Osteocyte (in vitro differentiated cells): ENCODE data around the gene PNCK. TPM values are rescaled to one million over a fixed set of nuclear protein-coding genes. Genes with fewer than 3 reads are reported as not detected.
"Not testable (repeated sequence)": the region's sequence is repeated elsewhere in the genome, so short reads cannot be mapped to it uniquely, and the experiment has no call there.

ENCODE experiments used
- DNase-seq: peaks from one replicate; pipeline ENCODE4 v3.0.0; 2021; ENCODE audit warnings: mixed read lengths; ENCODE audit not compliant: unreplicated experiment; ENCODE audit errors: extremely low spot score
- H3K27ac Mint-ChIP-seq: one replicate; pipeline ENCODE4 v1.8.0; 2021; ENCODE audit warnings: mild to moderate bottlenecking, mixed read lengths; ENCODE audit not compliant: unreplicated experiment
- H3K27me3 Mint-ChIP-seq: one replicate; pipeline ENCODE4 v1.8.0; 2021; ENCODE audit warnings: mixed read lengths; ENCODE audit not compliant: unreplicated experiment
- H3K36me3 Mint-ChIP-seq: one replicate; pipeline ENCODE4 v1.8.0; 2021; ENCODE audit warnings: mixed read lengths; ENCODE audit not compliant: unreplicated experiment
- H3K4me1 Mint-ChIP-seq: one replicate; pipeline ENCODE4 v1.8.0; 2021; ENCODE audit warnings: mixed read lengths; ENCODE audit not compliant: unreplicated experiment
- H3K4me3 Mint-ChIP-seq: one replicate; pipeline ENCODE4 v1.8.0; 2021; ENCODE audit warnings: mild to moderate bottlenecking, moderate library complexity, mixed read lengths; ENCODE audit not compliant: unreplicated experiment
- H3K9me3 Mint-ChIP-seq: one replicate; pipeline ENCODE4 v1.8.0; 2021; ENCODE audit warnings: mixed read lengths; ENCODE audit not compliant: unreplicated experiment
- CTCF ChIP-seq: fragments of 200-600 bp; sonication (generic); IDR thresholded peaks from 2 replicates; pipeline ENCODE4 v1.5.0; 2021; ENCODE audit warnings: antibody characterized with exemption, mild to moderate bottlenecking, moderate library complexity
- total RNA-seq: library from RNA; stranded (reverse); gene quantifications from 2 replicates; pipeline ENCODE4 v1.2.1, GENCODE V29; 2021

Gene PNCK
- total RNA-seq, 1 donor from 2014 or later = 3.6 TPM

DNA sequence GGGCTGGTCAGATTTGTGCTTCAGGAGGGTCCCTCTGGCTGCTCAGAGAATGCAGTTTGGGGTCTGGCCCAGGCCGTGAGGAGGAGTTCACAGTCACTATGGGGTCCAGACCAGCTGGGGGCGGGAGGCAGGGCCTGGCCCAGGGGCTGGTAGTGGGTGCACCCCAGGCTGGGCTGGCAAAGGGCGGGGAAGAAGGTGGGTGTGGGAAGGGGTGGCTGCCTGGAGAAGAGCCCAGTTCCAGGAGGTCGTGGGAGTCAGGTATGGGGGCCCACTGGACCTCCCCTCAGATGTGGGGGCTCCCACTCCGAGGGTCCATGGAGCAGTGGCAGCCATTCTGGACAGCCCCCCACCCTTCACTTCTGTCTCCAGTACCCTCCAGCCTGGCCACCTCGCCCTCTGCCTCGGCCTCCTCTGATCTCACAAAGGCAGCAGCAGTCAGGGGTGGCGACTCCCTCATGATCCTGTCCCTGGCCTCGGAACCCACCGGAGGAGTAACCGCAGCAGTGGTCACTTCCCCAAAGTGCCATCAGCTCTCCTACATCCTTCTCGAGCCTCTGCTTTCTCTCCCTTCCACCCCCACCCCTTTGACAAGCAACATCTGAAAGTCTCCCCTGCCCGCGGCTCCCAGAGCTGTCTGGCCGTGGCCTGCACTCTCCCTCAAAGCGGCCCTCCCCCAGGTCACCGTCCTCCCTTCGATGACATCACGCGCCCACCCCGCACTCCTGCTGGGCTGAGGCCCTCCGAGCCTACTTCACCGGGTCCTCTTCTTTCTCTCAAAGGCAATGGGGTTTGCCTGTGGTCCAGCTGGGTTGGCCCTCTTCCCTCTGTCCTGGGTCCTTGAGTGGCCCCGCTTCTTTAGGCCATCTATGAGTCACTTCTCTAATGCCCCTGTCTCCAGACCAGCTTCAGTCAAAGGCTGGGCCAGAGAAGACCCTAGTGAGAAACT, 12.4 kb upstream of the PNCK start:
- no peak for DNase-seq
- no peaks in the 10 kb centered on the region for H3K36me3 Mint-ChIP-seq
- no peak for TF ChIP-seq CTCF
- H3K27ac Mint-ChIP-seq = no peak overlapping the region
- H3K4me3 Mint-ChIP-seq = no peak overlapping the region
- H3K4me1 Mint-ChIP-seq = peaks cover 12% of the 10 kb centered on the region
- H3K9me3 Mint-ChIP-seq = no peaks in the 10 kb centered on the region
- H3K27me3 Mint-ChIP-seq = no peaks in the 10 kb centered on the region

- Mint-ChIP-seq H3K27ac (no peak overlapping the region), H3K4me3 (no peak overlapping the region)
Observed at GRCh38 chrX:153685156-153685536, 11.5 kb upstream of the PNCK start.

DNA sequence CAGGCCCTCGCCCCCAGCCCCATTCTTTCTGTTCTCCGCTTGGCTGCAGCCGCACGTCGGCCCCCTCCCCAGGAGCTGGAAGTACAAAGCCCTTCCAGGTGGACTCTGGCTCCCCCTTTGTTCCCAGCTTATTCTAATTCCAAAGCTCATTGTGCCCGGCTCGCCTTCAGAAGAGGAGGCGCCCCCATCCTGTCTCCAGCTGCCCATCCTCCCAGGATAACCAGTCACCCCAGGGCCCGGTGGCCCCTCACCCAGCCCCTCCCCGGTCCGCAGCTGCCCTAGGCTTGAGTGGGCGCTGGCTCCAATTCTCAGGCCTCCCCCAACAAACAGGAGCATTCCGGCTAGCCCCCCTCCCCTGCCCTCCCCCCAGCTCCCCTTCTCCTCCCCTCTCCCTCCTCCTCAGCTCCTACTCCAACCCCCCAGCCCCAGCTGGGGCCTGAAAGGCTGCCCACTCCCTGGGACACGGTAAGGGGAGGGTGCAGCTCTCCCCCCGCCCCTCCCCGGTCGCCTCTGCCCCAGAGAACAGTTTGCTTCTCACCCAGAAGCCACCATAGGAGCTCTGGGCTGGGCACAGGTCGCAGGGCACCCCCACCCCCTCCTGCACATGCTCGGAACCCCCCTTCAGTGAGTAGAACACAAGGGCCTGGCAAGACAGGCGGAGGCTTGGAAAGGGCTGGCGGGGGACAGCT, 11.0 kb upstream of the PNCK start:
- DNase-seq = no peak
- H3K4me3 Mint-ChIP-seq = no peak overlapping the region
- no peak for TF ChIP-seq CTCF
- H3K36me3 Mint-ChIP-seq = no peaks in the 10 kb centered on the region
- H3K4me1 Mint-ChIP-seq = peaks cover 6% of the 10 kb centered on the region
- H3K9me3 Mint-ChIP-seq = no peaks in the 10 kb centered on the region
- H3K27me3 Mint-ChIP-seq = no peaks in the 10 kb centered on the region
- no peak overlapping the region for H3K27ac Mint-ChIP-seq

More at GRCh38 chrX:153685156-153685536, 11.5 kb upstream of the PNCK start:
- Mint-ChIP-seq H3K36me3 (no peaks in the 10 kb centered on the region), H3K4me1 (peaks cover 8% of the 10 kb centered on the region), H3K9me3 (no peaks in the 10 kb centered on the region), H3K27me3 (no peaks in the 10 kb centered on the region)
- DNase-seq = no peak
- TF ChIP-seq CTCF = no peak

GRCh38 chrX:153683486-153683885, 9.9 kb upstream of the PNCK start:
- H3K9me3 Mint-ChIP-seq, DNase-seq: not testable (repeated sequence)

GRCh38 chrX:153681175-153681574, 7.6 kb upstream of the PNCK start:
- H3K4me1 Mint-ChIP-seq = no peaks in the 10 kb centered on the region
- no peak for TF ChIP-seq CTCF
- no peak overlapping the region for H3K4me3 Mint-ChIP-seq
- no peak overlapping the region for H3K27ac Mint-ChIP-seq
- H3K9me3 Mint-ChIP-seq = no peaks in the 10 kb centered on the region
- peaks cover 5% of the 10 kb centered on the region for H3K27me3 Mint-ChIP-seq
- no peaks in the 10 kb centered on the region for H3K36me3 Mint-ChIP-seq
- no peak for DNase-seq

More at GRCh38 chrX:153683486-153683885, 9.9 kb upstream of the PNCK start:
- not testable (repeated sequence) for H3K4me1 Mint-ChIP-seq, H3K27me3 Mint-ChIP-seq, H3K27ac Mint-ChIP-seq, H3K4me3 Mint-ChIP-seq, H3K36me3 Mint-ChIP-seq
